Testis (tissue), 3 donors: Measurements from ENCODE around the gene SYNGR3. TPM values are rescaled to one million over a fixed set of nuclear protein-coding genes. Genes with fewer than 3 reads are reported as not detected.

Experiments
- DNase-seq: peaks from one replicate; pipeline ENCODE4 v3.0.0-alpha.2; 2019
- H3K27ac ChIP-seq, 2 donors: fragments of 200-600 bp; sonication (generic); one replicate each; pipeline ENCODE4 v1.5.1; 2019
- H3K27me3 ChIP-seq: fragments of 200-600 bp; sonication (generic); one replicate; pipeline ENCODE4 v1.5.1; 2019
- H3K36me3 ChIP-seq: fragments of 200-600 bp; sonication (generic); one replicate; pipeline ENCODE4 v1.5.1; 2017; ENCODE audit warnings: low read depth; ENCODE audit errors: missing control alignments
- H3K4me1 ChIP-seq: fragments of 200-600 bp; sonication (generic); one replicate; pipeline ENCODE4 v1.5.1; 2019
- H3K4me3 ChIP-seq, 2 donors: fragments of 200-600 bp; sonication (generic); one replicate each; pipeline ENCODE4 v1.5.1; 2017 to 2019
- H3K9me3 ChIP-seq: fragments of 200-600 bp; sonication (generic); one replicate; pipeline ENCODE4 v1.5.1; 2017
- CTCF ChIP-seq, 3 experiments: fragments of 450-650 bp in 2 of 3; fragments of 200-600 bp in 1 of 3; sonication (generic) in 1 of 3; IDR thresholded peaks; one replicate each; pipeline ENCODE4 v1.5.1; 2016 to 2019; ENCODE audit warnings: antibody characterized with exemption in 3 of 3, mild to moderate bottlenecking in 2 of 3, moderate library complexity in 1 of 3
- POLR2A ChIP-seq: fragments of 450-650 bp; IDR thresholded peaks from one replicate; pipeline ENCODE4 v1.6.1; 2017; ENCODE audit warnings: antibody characterized with exemption, mild to moderate bottlenecking, moderate library complexity
- WGBS, 2 donors: methylation state at CpG; one replicate each; pipeline ENCODE4 v1.1.5; 2018; 5-methylcytosine and 5-hydroxymethylcytosine counted together
- intact Hi-C: fragments of 100-400 bp; cut with DNase I; formaldehyde crosslinking; loops from one replicate; pipeline ENCODE4 v1.15.1; 2023; ENCODE audit warnings: low total_unique reads
- polyA plus RNA-seq: library from polyadenylated mRNA; stranded (reverse); fragments of 350-450 nt; fragmentation: Illumina TruSeq; extraction: RNeasy Lipid Tissue Mini Kit (QIAGEN cat#74804); gene quantifications from one replicate; pipeline ENCODE4 v1.2.3, GENCODE V29; 2014; ENCODE audit warnings: low read depth, low replicate concordance; ENCODE audit not compliant: insufficient read depth
- total RNA-seq, 2 donors: library from RNA; depleted of rRNA; stranded (reverse); fragments of >200 nt; gene quantifications; one replicate each; pipeline ENCODE4 v1.2.3, GENCODE V29; 2016

The SYNGR3 gene
- total and polyA plus RNA-seq, 3 donors from 2014 or later: 10.0 to 33.5 (median 20.9) TPM

DNA sequence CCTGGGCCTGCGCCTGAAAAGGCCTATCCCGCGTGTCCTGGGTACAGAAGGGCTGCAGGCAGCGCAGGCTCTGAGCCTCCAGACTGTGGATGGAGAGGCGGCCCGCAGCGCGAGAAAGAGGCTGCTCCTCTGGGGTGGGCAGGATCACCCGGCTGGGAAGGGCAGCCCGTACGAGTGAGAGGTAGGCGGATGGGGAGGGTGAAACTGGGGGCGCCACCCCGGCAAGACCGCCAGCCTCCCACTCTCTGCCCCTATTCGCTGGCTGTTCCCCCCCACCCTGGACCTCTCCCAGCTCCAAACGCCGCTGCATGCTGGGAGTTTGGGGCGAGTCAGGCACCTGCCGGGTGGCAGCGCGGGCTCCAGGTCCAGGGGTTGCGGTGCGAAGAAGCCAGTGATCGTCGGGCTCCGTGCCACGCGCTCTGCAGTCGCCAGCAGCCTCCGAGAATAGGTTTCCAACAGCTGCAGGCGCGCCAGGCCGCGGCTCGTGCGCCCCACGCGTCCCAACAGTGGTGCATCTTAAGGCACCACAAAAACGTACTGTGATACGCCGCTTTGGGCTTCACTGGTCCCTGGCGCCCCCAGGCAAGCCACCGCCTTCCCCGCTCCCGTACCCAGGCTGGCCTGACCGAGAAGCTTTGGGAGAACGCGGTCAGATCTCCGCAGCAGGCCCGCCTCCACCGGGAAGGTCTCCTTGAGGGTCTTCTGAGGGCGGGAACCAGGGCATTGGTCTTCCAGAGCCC, 9.6 kb upstream of the SYNGR3 start:
- H3K4me3 ChIP-seq: peak overlapping the region in 1 of 2 donors; percentile 49
- DNase-seq: no peak
- no peaks in the 10 kb centered on the region for H3K27me3 ChIP-seq
- no peaks in the 10 kb centered on the region for H3K9me3 ChIP-seq
- intact Hi-C loops: no loop called here
- TF ChIP-seq POLR2A: no peak
- TF ChIP-seq CTCF (IDR thresholded peaks at IDR 0.05): no peak
- no peaks in the 10 kb centered on the region for H3K36me3 ChIP-seq
- WGBS, 2 donors: 42 to 51% methylated on average over 11 to 53 of the region's 53 CpGs
- no peak overlapping the region for H3K27ac ChIP-seq
- H3K4me1 ChIP-seq: peaks cover 12% of the 10 kb centered on the region

- TF ChIP-seq POLR2A (no peak), CTCF (IDR thresholded peaks at IDR 0.05) (no peak)
- WGBS, 2 donors: 33 to 38% methylated on average over 10 to 16 of the region's 16 CpGs
- Histone ChIP-seq H3K4me1 (peaks cover 15% of the 10 kb centered on the region), H3K9me3 (no peaks in the 10 kb centered on the region), H3K36me3 (no peaks in the 10 kb centered on the region), H3K4me3 (no peak overlapping the region), H3K27me3 (no peaks in the 10 kb centered on the region), H3K27ac (no peak overlapping the region)
- intact Hi-C loops: no loop called here
- no peak for DNase-seq
Observed at GRCh38 chr16:1980770-1981087, 9.0 kb upstream of the SYNGR3 start.

- Histone ChIP-seq H3K36me3 (no peaks in the 10 kb centered on the region), H3K4me3 (peak within 1 kb of the TSS in 1 of 2 donors; percentile 49), H3K27ac (no peak within 1 kb of the TSS), H3K9me3 (no peaks in the 10 kb centered on the region), H3K4me1 (peaks cover 15% of the 10 kb centered on the region), H3K27me3 (no peaks in the 10 kb centered on the region)
- 60 to 62% methylated on average over 6 of the region's 6 CpGs for WGBS, 2 donors
- intact Hi-C loops: no loop called here
- DNase-seq: no peak
- TF ChIP-seq CTCF (IDR thresholded peaks at IDR 0.05) (no peak), POLR2A (no peak)
Observed at GRCh38 chr16:1981398-1981836, 8.4 kb upstream of the SYNGR3 start, which contains the start of gene NOXO1. Gene NOXO1 (minus strand): TSS chr16:1981469. CDS start chr16:1981179, 290 bp downstream.

- H3K27me3 ChIP-seq: no peaks in the 10 kb centered on the region
- no peak for DNase-seq
- H3K4me3 ChIP-seq: no peak overlapping the region
- H3K9me3 ChIP-seq: no peaks in the 10 kb centered on the region
- no peak overlapping the region for H3K27ac ChIP-seq
- H3K36me3 ChIP-seq: no peaks in the 10 kb centered on the region
- TF ChIP-seq POLR2A (no peak), CTCF (IDR thresholded peaks at IDR 0.05) (no peak)
- intact Hi-C loops: no loop called here
- H3K4me1 ChIP-seq: peaks cover 15% of the 10 kb centered on the region
- WGBS, 2 donors: 41 to 57% methylated on average over 4 to 5 of the region's 5 CpGs
Observed at GRCh38 chr16:1982013-1982433, 7.7 kb upstream of the SYNGR3 start.
